ENCODE measurements around the gene TTC34. TPM values are rescaled to one million over a fixed set of nuclear protein-coding genes. Genes with fewer than 3 reads are reported as not detected.
A peak's percentile ranks its signal among the peaks of the same experiment; 100 is the strongest.

The TTC34 gene
- total and polyA plus RNA-seq, 5 donors from 2014 or later = 0.05 to 1.1 (median 0.13) TPM

DNA sequence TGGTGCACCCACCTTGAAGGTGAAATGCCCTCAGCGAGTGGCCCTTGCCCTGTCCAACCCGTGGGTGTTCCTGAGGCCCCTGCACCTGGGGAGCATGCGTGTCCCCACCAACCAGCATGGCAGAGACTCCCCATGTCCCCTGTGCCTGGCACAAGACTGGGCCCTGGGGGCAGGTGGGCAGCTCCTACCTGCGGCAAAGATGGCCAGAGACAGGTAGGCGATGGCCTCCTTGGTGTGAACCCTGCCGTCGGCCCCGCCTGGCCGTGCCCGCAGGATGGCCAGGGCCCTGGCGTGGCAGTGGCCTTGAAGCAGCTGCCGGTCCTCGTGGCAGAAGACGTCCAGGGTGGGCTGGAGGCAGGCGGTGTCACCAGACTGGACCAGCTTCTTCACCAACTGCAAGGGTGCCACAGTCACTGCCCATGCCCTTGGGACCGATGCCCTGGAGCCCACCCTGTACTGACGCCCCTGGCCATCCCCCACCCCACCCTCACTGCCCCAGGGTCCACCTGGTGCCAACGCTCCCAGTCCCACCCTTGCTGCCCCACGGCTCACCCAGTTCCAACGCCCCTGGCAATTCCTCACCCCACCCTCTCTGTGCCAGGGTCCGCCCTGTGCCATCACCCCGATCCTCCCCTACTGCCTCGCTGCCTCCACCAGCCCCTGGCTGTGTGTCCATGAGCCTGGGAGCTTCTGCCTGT, 15.7 kb downstream of the TTC34 start:
- Histone ChIP-seq H3K9me3 (ENCODE audit: control insufficient read depth in 2 of 2, low read length in 2 of 2) (peaks cover 20 to 24% of the 10 kb centered on the region in 2 experiments), H3K4me3 (ENCODE audit: low read depth, low read length) (no peak overlapping the region), H3K36me3 (ENCODE audit: control insufficient read depth, insufficient read depth, low read length) (no peaks in the 10 kb centered on the region), H3K27ac (ENCODE audit: insufficient read depth, low read length, poor library complexity, severe bottlenecking) (no peak overlapping the region), H3K4me1 (ENCODE audit: control insufficient read depth, insufficient read depth, low read length, poor library complexity, severe bottlenecking) (peaks cover 5% of the 10 kb centered on the region), H3K27me3 (ENCODE audit: control insufficient read depth, insufficient read depth, low read length) (peaks cover 4% of the 10 kb centered on the region)
- Mint-ChIP-seq H3K9me3 (peaks cover 0 to 19% (median 6%) of the 10 kb centered on the region in 7 donors), H3K36me3 (peaks cover 8% of the 10 kb centered on the region), H3K27ac (no peak overlapping the region), H3K27me3 (peaks cover 26% of the 10 kb centered on the region), H3K4me3 (no peak overlapping the region), H3K4me1 (peaks cover 0 to 13% (median 5%) of the 10 kb centered on the region in 4 donors)
- no peak for DNase-seq
- ATAC-seq (ENCODE audit: low read depth in 2 of 2) = no peak

DNA sequence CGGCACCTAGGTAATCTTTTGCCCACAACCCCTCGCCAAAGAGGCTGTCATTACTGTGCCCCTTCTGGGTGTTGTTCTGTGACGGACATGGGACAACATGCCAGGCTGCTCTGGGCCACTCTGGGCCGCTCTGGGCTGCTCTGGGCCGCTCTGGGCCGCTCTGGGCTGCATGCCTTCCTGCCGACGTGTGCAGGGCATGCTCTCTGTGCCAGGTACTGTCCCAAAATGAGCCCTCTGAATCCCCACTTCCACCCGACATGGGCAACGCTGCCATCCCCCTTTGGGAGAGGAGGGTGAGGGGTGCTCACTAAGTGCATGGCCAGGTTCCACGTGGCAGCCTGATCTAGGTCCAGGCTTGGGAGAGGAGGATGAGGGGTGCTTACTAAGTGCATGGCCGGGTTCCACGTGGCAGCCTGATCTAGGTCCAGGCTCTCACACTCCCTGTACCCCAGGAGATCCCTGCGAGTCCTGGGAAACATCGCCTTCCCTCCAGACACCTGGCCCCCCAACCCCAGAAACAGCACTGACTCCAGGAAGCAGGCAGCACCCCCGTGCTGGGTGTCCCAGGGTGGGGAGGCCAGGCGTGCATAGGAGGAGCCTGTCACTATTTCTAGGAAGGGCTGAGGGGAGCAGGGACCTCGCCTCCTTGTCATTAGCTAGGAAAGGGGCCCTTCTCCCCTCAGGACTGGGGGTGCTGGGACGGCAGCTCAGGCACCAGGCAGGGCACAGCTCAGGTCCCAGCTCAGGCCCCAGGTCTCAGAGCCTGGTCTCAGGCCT, 16.5 kb downstream of the TTC34 start:
- DNase-seq (no peak), ATAC-seq (ENCODE audit: low read depth in 2 of 2) (no peak)
- Histone ChIP-seq H3K27ac (ENCODE audit: insufficient read depth, low read length, poor library complexity, severe bottlenecking) (no peak overlapping the region), H3K9me3 (ENCODE audit: control insufficient read depth in 2 of 2, low read length in 2 of 2) (peaks cover 20 to 24% of the 10 kb centered on the region in 2 experiments), H3K4me3 (ENCODE audit: low read depth, low read length) (no peak overlapping the region), H3K4me1 (ENCODE audit: control insufficient read depth, insufficient read depth, low read length, poor library complexity, severe bottlenecking) (peaks cover 5% of the 10 kb centered on the region), H3K36me3 (ENCODE audit: control insufficient read depth, insufficient read depth, low read length) (no peaks in the 10 kb centered on the region), H3K27me3 (ENCODE audit: control insufficient read depth, insufficient read depth, low read length) (peaks cover 4% of the 10 kb centered on the region)
- no peak overlapping the region for H3K4me3 Mint-ChIP-seq
- H3K4me1 Mint-ChIP-seq = peaks cover 0 to 11% (median 5%) of the 10 kb centered on the region in 4 donors
- peaks cover 8% of the 10 kb centered on the region for H3K36me3 Mint-ChIP-seq
- H3K27ac Mint-ChIP-seq = no peak overlapping the region
- peaks cover 29% of the 10 kb centered on the region for H3K27me3 Mint-ChIP-seq
- H3K9me3 Mint-ChIP-seq = peaks cover 0 to 19% (median 6%) of the 10 kb centered on the region in 7 donors

DNA sequence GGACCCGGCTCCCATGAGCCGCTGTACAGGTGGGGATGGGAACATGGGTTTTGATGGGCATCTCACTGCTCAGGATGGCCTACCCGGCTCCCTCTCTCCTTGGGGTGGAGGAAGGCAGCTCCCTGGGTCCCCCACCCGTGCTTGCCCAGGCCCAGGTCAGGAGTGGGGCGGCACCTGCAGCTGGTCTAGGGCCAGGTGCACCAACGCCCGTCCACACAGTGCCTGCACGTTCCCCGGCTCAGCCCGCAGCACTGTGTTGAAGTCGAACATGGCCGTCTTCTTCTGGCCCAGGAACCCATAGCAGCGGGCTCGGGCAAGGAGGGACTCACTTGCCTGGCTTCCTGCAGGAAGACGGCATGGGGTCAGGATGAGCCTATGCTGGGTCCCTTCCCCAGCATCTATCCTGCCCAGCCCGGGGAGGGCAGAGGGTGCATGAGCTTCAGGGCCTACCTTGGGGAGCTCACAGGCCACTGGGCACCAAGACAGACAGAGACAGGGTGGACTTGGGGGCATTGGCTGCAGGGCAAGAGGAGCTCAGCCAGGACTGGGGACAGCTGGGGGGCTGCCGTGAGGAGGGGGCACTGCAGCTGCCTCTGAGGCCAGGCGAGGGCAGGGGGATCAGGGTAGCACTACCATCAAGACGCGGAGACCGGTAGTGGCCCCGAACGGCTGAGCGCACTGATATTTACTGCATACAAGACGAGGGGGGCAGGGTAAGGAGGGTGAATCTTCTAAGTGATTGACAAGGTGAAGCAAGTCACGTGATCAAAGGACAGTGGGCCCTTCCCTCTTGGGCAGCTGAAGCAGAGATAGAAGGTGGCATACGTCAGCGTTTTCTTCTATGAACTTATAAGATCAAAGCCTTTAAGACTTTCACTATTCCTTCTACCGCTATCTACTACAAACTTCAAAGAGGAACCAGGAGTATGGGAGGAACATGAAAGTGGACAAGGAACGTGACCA, 17.8 kb downstream of the TTC34 start:
- Histone ChIP-seq H3K4me3 (ENCODE audit: low read depth, low read length) (no peak overlapping the region), H3K27me3 (ENCODE audit: control insufficient read depth, insufficient read depth, low read length) (peaks cover 4% of the 10 kb centered on the region), H3K4me1 (ENCODE audit: control insufficient read depth, insufficient read depth, low read length, poor library complexity, severe bottlenecking) (no peaks in the 10 kb centered on the region), H3K36me3 (ENCODE audit: control insufficient read depth, insufficient read depth, low read length) (no peaks in the 10 kb centered on the region), H3K27ac (ENCODE audit: insufficient read depth, low read length, poor library complexity, severe bottlenecking) (no peak overlapping the region), H3K9me3 (ENCODE audit: control insufficient read depth in 2 of 2, low read length in 2 of 2) (peaks cover 20 to 24% of the 10 kb centered on the region in 2 experiments)
- peaks cover 8% of the 10 kb centered on the region for H3K36me3 Mint-ChIP-seq
- peaks cover 0 to 6% (median 3%) of the 10 kb centered on the region in 4 donors for H3K4me1 Mint-ChIP-seq
- no peak overlapping the region for H3K4me3 Mint-ChIP-seq
- H3K27me3 Mint-ChIP-seq = peaks cover 32% of the 10 kb centered on the region
- H3K9me3 Mint-ChIP-seq = peaks cover 0 to 19% (median 6%) of the 10 kb centered on the region in 7 donors
- peak overlapping the region in 1 of 3 donors; percentile 43 for H3K27ac Mint-ChIP-seq
- ATAC-seq (ENCODE audit: low read depth in 2 of 2) (no peak), DNase-seq (no peak)

DNA sequence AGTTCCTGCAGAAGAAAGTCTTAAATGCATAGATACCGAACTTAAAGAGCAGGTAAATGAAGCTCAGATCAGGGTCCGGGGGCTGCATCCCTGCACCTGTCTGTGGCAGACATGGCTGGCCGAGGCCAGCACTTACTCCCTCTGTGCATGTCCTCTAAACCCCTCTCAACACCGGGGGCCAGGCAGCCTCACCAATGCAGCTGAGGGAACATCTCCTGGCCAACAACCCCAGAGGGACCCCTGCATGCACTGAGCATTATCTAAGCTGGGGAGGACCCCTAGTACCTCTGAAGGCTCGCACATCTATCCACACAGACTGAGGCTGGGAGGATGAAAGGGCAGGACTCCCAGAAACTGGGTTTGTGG, 18.4 kb downstream of the TTC34 start:
- peaks cover 20 to 24% of the 10 kb centered on the region in 2 experiments for H3K9me3 ChIP-seq (ENCODE audit: control insufficient read depth in 2 of 2, low read length in 2 of 2)
- peaks cover 0 to 19% (median 3%) of the 10 kb centered on the region in 7 donors for H3K9me3 Mint-ChIP-seq
- ATAC-seq (ENCODE audit: low read depth in 2 of 2) (no peak), DNase-seq (no peak)
- no peak overlapping the region for H3K4me3 Mint-ChIP-seq
- H3K36me3 ChIP-seq (ENCODE audit: control insufficient read depth, insufficient read depth, low read length) = no peaks in the 10 kb centered on the region
- H3K27me3 ChIP-seq (ENCODE audit: control insufficient read depth, insufficient read depth, low read length) = peaks cover 2% of the 10 kb centered on the region
- peaks cover 31% of the 10 kb centered on the region for H3K27me3 Mint-ChIP-seq
- peaks cover 0 to 5% (median 2%) of the 10 kb centered on the region in 4 donors for H3K4me1 Mint-ChIP-seq
- H3K4me1 ChIP-seq (ENCODE audit: control insufficient read depth, insufficient read depth, low read length, poor library complexity, severe bottlenecking) = no peaks in the 10 kb centered on the region
- no peak overlapping the region for H3K4me3 ChIP-seq (ENCODE audit: low read depth, low read length)
- H3K36me3 Mint-ChIP-seq = peaks cover 8% of the 10 kb centered on the region
- H3K27ac Mint-ChIP-seq = no peak overlapping the region
- H3K27ac ChIP-seq (ENCODE audit: insufficient read depth, low read length, poor library complexity, severe bottlenecking) = no peak overlapping the region

DNA sequence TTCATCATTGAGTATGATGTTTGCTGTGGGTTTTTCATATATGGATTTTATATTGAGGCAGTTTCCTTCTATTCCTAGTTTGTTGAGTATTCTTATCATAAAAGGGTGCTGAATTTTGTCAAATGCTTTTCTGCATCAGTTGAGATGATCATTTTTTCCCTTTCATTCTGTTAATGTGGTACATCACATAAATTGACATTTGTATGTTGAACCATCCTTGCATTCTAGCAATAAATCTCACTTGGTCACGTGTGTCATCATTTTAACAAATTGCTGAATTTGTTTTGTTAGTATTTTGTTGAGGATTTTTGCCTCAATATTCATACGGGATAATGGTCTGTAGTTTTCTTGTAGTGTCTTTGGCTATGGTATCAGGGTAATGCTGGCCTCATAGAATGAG, 19.9 kb downstream of the TTC34 start:
- peaks cover 0 to 19% (median 3%) of the 10 kb centered on the region in 7 donors for H3K9me3 Mint-ChIP-seq
- no peak overlapping the region for H3K27ac Mint-ChIP-seq
- Histone ChIP-seq H3K27ac (ENCODE audit: insufficient read depth, low read length, poor library complexity, severe bottlenecking) (no peak overlapping the region), H3K36me3 (ENCODE audit: control insufficient read depth, insufficient read depth, low read length) (no peaks in the 10 kb centered on the region), H3K4me3 (ENCODE audit: low read depth, low read length) (no peak overlapping the region), H3K27me3 (ENCODE audit: control insufficient read depth, insufficient read depth, low read length) (no peaks in the 10 kb centered on the region), H3K4me1 (ENCODE audit: control insufficient read depth, insufficient read depth, low read length, poor library complexity, severe bottlenecking) (no peaks in the 10 kb centered on the region), H3K9me3 (ENCODE audit: control insufficient read depth in 2 of 2, low read length in 2 of 2) (peaks cover 20 to 24% of the 10 kb centered on the region in 2 experiments)
- no peak for ATAC-seq (ENCODE audit: low read depth in 2 of 2)
- peaks cover 0 to 5% (median under 1%) of the 10 kb centered on the region in 4 donors for H3K4me1 Mint-ChIP-seq
- H3K27me3 Mint-ChIP-seq = peaks cover 27% of the 10 kb centered on the region
- H3K4me3 Mint-ChIP-seq = no peak overlapping the region
- DNase-seq = no peak
- peaks cover 8% of the 10 kb centered on the region for H3K36me3 Mint-ChIP-seq

DNA sequence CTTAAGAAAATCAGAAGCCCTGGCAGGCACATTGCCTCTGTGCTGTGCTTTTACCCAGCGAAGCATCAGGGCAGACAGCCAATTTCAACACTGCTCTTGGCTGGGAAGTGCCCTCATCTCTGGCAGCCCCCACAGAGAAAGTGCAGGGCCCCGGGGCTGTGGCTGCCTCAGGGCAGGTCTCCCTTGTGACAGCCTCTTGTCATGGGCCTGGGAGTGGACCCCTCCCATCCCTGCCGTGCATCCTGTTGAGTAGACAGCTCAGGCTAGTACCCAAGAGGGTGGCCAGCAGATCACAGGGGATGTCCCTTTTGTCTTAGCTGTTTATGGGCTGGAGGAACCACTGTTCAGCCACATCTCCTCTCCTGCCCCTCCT, 23.3 kb downstream of the TTC34 start:
- no peak overlapping the region for H3K4me3 Mint-ChIP-seq
- H3K36me3 Mint-ChIP-seq = peaks cover 8% of the 10 kb centered on the region
- H3K36me3 ChIP-seq (ENCODE audit: control insufficient read depth, insufficient read depth, low read length) = no peaks in the 10 kb centered on the region
- H3K27me3 Mint-ChIP-seq = peaks cover 27% of the 10 kb centered on the region
- DNase-seq (no peak), ATAC-seq (ENCODE audit: low read depth in 2 of 2) (no peak)
- H3K4me1 ChIP-seq (ENCODE audit: control insufficient read depth, insufficient read depth, low read length, poor library complexity, severe bottlenecking) = no peaks in the 10 kb centered on the region
- no peak overlapping the region for H3K27ac ChIP-seq (ENCODE audit: insufficient read depth, low read length, poor library complexity, severe bottlenecking)
- H3K4me3 ChIP-seq (ENCODE audit: low read depth, low read length) = no peak overlapping the region
- no peaks in the 10 kb centered on the region for H3K27me3 ChIP-seq (ENCODE audit: control insufficient read depth, insufficient read depth, low read length)
- peaks cover 0 to 19% (median 0%) of the 10 kb centered on the region in 7 donors for H3K9me3 Mint-ChIP-seq
- H3K27ac Mint-ChIP-seq = no peak overlapping the region
- H3K9me3 ChIP-seq (ENCODE audit: control insufficient read depth in 2 of 2, low read length in 2 of 2) = peaks cover 20 to 24% of the 10 kb centered on the region in 2 experiments
- peaks cover 0 to 5% (median 0%) of the 10 kb centered on the region in 4 donors for H3K4me1 Mint-ChIP-seq

Data from CD4-positive, CD25-positive, alpha-beta regulatory T cell (primary cell).